ENCODE measurements around the gene LIPG.
"Not testable (repeated sequence)": the region's sequence is repeated elsewhere in the genome, so short reads cannot be mapped to it uniquely, and the experiment has no call there.

Gene LIPG

GRCh38 chr18:49546719-49547273 is 15.1 kb upstream of the LIPG start:
- DNase-seq: no peak

GRCh38 chr18:49547701-49548100 is 14.2 kb upstream of the LIPG start:
- DNase-seq: no peak

GRCh38 chr18:49548229-49548636 is 13.6 kb upstream of the LIPG start:
- DNase-seq: no peak

GRCh38 chr18:49550621-49551339 is 11.1 kb upstream of the LIPG start:
- DNase-seq: no peak

GRCh38 chr18:49553003-49553402 is 8.9 kb upstream of the LIPG start:
- DNase-seq: no peak

- no peak for DNase-seq
These were observed 6.2 kb upstream of the LIPG start for GRCh38 chr18:49555641-49556040.

- no peak for DNase-seq
These were observed 3.5 kb upstream of the LIPG start for GRCh38 chr18:49558356-49558755.

- not testable (repeated sequence) for DNase-seq
These were observed 2.4 kb upstream of the LIPG start for GRCh38 chr18:49559326-49559931.

- DNase-seq: no peak
These were observed 1.6 kb upstream of the LIPG start for GRCh38 chr18:49560277-49560623.

GRCh38 chr18:49560624-49561288 is 1.1 kb upstream of the LIPG start:
- DNase-seq: peak; percentile 56

GRCh38 chr18:49562481-49563129 is 748 bp downstream of the LIPG start:
- DNase-seq: no peak

GRCh38 chr18:49563130-49563540 is 1.3 kb downstream of the LIPG start:
- DNase-seq: no peak

- no peak for DNase-seq
These were observed 2.1 kb downstream of the LIPG start for GRCh38 chr18:49563701-49564517.

- DNase-seq: no peak
These were observed 2.6 kb downstream of the LIPG start for GRCh38 chr18:49564518-49564834.

- no peak for DNase-seq
These were observed 3.2 kb downstream of the LIPG start for GRCh38 chr18:49565101-49565500.

GRCh38 chr18:49565612-49566011 is 3.8 kb downstream of the LIPG start:
- peak; percentile 87 for DNase-seq

- no peak for DNase-seq
These were observed 4.4 kb downstream of the LIPG start for GRCh38 chr18:49566217-49566770.

GRCh38 chr18:49566985-49567384 is 5.1 kb downstream of the LIPG start:
- DNase-seq: no peak

- DNase-seq: no peak
These were observed 7.9 kb downstream of the LIPG start for GRCh38 chr18:49569724-49570123.

GRCh38 chr18:49570836-49571235 is 9.0 kb downstream of the LIPG start:
- DNase-seq: no peak

GRCh38 chr18:49572611-49573345 is 10.9 kb downstream of the LIPG start:
- no peak for DNase-seq

GRCh38 chr18:49573835-49574234 is 12.0 kb downstream of the LIPG start:
- DNase-seq: no peak
